ENCODE measurements around the gene WNK1. TPM values are rescaled to one million over a fixed set of nuclear protein-coding genes. Genes with fewer than 3 reads are reported as not detected.
"Not testable (repeated sequence)": the region's sequence is repeated elsewhere in the genome, so short reads cannot be mapped to it uniquely, and the experiment has no call there.

The WNK1 gene
- total RNA-seq, 1 donor from 2014 or later = 157 TPM

DNA sequence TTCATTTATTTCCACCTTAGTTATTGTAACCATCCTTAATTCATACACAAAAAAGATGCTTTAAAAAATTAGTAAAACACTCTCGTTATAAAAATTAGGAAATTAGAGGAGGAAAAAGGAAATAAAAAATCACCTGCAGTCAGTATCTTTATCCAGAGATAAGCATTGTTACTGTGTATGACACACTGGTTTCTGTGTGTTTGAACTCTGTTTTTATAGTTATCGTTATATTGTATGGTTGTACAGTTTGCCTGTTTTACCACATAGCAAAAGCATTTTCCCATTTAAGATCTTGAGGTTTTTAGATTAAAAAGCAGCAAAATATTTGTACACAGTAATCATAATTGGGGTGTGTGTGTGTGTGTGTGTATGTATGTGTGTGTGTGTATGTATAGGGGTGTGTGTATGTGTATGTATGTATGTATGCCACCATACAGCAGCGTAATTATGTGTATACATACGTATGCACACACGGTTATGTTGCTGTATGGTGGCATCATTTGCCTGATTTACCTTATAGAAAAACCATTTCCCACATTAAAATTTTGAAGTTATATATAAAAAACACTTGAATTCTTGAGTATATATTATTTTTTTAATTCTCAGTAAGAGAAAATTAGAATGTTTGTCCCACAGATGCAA lies 19.8 kb downstream of the WNK1 start:
- H3K27me3 Mint-ChIP-seq (ENCODE audit: low read depth, unreplicated experiment) = no peaks in the 10 kb centered on the region
- peaks cover 91% of the 10 kb centered on the region for H4K20me1 ChIP-seq (ENCODE audit: insufficient read depth, low read length)
- peaks cover 20% of the 10 kb centered on the region for H3K4me1 Mint-ChIP-seq (ENCODE audit: low read depth, unreplicated experiment)
- no peak overlapping the region for H3K9ac ChIP-seq (ENCODE audit: low read length)
- no peak overlapping the region for H2AFZ ChIP-seq (ENCODE audit: low read depth, low read length)
- no peaks in the 10 kb centered on the region for H3K9me3 ChIP-seq (ENCODE audit: insufficient read depth, low read depth, low read length)
- no peak overlapping the region for H3K4me3 Mint-ChIP-seq (ENCODE audit: unreplicated experiment)
- H3K27ac ChIP-seq (ENCODE audit: low read depth, low read length) = no peak overlapping the region
- no peaks in the 10 kb centered on the region for H3K4me1 ChIP-seq (ENCODE audit: insufficient read depth, low read length)
- H3K4me2 ChIP-seq (ENCODE audit: low read length) = no peak overlapping the region
- H3K4me3 ChIP-seq (ENCODE audit: insufficient read depth, low read depth, low read length) = no peak overlapping the region
- TF ChIP-seq EZH2 (IDR thresholded peaks at IDR 0.05; ENCODE audit: insufficient read depth, low read length) = no peak
- TF ChIP-seq, protein P1, sequence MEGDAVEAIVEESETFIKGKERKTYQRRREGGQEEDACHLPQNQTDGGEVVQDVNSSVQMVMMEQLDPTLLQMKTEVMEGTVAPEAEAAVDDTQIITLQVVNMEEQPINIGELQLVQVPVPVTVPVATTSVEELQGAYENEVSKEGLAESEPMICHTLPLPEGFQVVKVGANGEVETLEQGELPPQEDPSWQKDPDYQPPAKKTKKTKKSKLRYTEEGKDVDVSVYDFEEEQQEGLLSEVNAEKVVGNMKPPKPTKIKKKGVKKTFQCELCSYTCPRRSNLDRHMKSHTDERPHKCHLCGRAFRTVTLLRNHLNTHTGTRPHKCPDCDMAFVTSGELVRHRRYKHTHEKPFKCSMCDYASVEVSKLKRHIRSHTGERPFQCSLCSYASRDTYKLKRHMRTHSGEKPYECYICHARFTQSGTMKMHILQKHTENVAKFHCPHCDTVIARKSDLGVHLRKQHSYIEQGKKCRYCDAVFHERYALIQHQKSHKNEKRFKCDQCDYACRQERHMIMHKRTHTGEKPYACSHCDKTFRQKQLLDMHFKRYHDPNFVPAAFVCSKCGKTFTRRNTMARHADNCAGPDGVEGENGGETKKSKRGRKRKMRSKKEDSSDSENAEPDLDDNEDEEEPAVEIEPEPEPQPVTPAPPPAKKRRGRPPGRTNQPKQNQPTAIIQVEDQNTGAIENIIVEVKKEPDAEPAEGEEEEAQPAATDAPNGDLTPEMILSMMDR (IDR thresholded peaks at IDR 0.05; ENCODE audit: insufficient read depth, low read depth, low read length) = no peak
- no peaks in the 10 kb centered on the region for H3K9me3 Mint-ChIP-seq (ENCODE audit: unreplicated experiment)
- no peaks in the 10 kb centered on the region for H3K36me3 ChIP-seq (ENCODE audit: insufficient read depth, low read length)
- H3K27ac Mint-ChIP-seq (ENCODE audit: unreplicated experiment) = no peak overlapping the region
- H3K27me3 ChIP-seq (ENCODE audit: insufficient read depth, low read length) = no peaks in the 10 kb centered on the region
- DNase-seq (ENCODE audit: low read depth) (no peak), FAIRE-seq (no peak)
- peaks cover 3% of the 10 kb centered on the region for H3K36me3 Mint-ChIP-seq (ENCODE audit: low read depth, unreplicated experiment)
- H3K79me2 ChIP-seq (ENCODE audit: insufficient read depth, low read length) = peaks cover 98% of the 10 kb centered on the region

DNA sequence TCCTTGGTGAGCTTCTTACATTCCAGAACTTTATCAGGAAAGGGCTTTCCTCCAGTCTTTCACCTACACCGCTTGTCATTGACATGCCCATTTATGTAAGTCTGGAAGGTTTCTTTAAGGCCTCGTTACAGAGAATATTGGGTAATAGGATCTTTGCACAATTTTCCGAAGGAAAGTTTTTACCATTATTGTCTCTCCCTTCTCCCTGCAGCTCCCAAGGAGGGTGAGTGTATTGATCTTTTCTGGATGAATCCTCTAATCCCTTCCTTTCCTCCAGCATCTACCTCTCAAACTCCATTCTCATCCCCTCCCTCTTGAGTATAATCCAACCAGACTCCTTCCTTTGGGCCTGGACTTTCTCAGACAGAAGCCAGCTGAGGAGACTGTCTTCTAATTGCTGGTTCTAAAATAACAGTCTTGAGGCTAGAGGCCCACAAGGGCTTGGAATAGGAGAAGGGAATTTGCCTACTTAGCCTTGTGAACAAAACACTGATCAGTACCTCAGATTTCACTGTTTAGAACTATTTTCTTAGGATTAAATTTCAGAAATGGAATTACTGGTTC lies 21.8 kb downstream of the WNK1 start:
- Mint-ChIP-seq H3K27me3 (ENCODE audit: low read depth, unreplicated experiment) (no peaks in the 10 kb centered on the region), H3K4me1 (ENCODE audit: low read depth, unreplicated experiment) (peaks cover 23% of the 10 kb centered on the region), H3K36me3 (ENCODE audit: low read depth, unreplicated experiment) (peaks cover 3% of the 10 kb centered on the region), H3K9me3 (ENCODE audit: unreplicated experiment) (no peaks in the 10 kb centered on the region), H3K27ac (ENCODE audit: unreplicated experiment) (peak overlapping the region; percentile 59), H3K4me3 (ENCODE audit: unreplicated experiment) (no peak overlapping the region)
- FAIRE-seq = no peak
- Histone ChIP-seq H2AFZ (ENCODE audit: low read depth, low read length) (no peak overlapping the region), H3K36me3 (ENCODE audit: insufficient read depth, low read length) (no peaks in the 10 kb centered on the region), H3K79me2 (ENCODE audit: insufficient read depth, low read length) (peaks cover 99% of the 10 kb centered on the region), H4K20me1 (ENCODE audit: insufficient read depth, low read length) (peaks cover 89% of the 10 kb centered on the region), H3K4me1 (ENCODE audit: insufficient read depth, low read length) (peaks cover under 1% of the 10 kb centered on the region), H3K4me2 (ENCODE audit: low read length) (no peak overlapping the region), H3K9ac (ENCODE audit: low read length) (no peak overlapping the region), H3K4me3 (ENCODE audit: insufficient read depth, low read depth, low read length) (no peak overlapping the region), H3K9me3 (ENCODE audit: insufficient read depth, low read depth, low read length) (no peaks in the 10 kb centered on the region), H3K27me3 (ENCODE audit: insufficient read depth, low read length) (no peaks in the 10 kb centered on the region), H3K27ac (ENCODE audit: low read depth, low read length) (no peak overlapping the region)
- TF ChIP-seq EZH2 (IDR thresholded peaks at IDR 0.05; ENCODE audit: insufficient read depth, low read length) = no peak
- TF ChIP-seq, protein P1 (IDR thresholded peaks at IDR 0.05; ENCODE audit: insufficient read depth, low read depth, low read length) = no peak
- no peak for DNase-seq (ENCODE audit: low read depth)

DNA sequence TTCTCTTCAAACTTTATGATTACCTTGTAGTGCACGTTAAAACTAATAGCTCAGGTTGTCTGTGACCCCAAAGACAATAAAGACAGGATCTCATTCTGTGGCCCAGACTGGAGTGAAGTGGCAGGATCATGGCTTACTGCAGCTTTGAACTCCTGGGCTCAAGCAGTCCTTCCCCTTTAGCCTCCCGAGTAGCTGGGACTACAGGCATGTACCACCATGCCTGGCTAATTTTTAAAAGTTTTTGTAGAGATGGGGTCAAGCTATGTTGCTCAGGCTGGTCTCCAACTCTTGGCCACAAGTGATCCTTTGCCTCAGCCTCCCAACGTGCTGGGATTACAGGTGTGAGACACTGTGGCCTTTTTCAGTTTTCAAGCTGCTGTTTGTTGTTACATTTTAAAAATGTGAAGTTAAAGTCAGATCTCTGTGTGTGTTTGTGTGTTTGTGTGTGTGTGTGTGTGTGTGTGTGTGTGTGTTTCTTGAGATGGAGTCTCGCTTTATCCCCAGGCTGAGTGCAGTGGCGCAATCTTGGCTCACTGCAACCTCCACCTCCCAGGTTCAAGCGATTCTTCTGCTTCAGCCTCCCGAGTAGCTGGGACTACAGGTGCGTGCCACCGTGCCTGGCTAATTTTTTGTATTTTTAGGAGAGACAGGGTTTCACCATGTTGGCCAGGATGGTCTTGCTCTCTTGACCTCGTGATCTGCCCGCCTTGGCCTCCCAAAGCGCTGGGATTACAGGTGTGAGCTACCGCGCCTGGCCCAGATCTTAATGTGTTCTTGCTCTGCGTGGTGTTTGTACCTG lies 23.8 kb downstream of the WNK1 start:
- DNase-seq (ENCODE audit: low read depth); H3K36me3 ChIP-seq (ENCODE audit: insufficient read depth, low read length); H3K27ac Mint-ChIP-seq (ENCODE audit: unreplicated experiment): not testable (repeated sequence)

DNA sequence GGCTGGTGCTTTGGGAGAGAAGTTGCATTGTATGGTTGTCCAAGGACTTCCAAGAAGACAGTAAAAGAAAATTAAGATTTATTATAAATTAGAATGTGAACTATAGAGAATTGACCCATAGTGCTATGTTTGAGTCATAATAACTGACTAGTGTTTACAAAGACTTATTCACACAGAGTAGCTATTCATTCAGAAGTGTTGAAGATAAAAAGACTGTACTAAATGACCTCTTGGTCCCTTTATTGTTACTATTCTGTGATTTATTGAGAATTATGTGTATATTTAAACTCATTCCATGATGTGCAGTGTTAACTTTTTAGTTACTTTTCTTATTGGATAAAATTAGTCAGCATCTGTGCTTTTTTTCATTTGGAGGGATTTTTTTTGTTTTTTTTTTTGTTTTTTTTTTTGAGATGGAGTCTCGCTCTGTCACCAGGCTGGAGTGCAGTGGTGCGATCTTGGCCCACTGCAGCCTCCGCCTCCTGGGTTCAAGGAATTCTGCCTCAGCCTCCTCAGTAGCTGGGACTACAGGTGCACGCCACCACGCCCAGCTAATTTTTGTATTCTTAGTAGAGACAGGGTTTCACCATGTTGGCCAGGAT lies 24.5 kb downstream of the WNK1 start:
- not testable (repeated sequence) for H3K4me3 ChIP-seq (ENCODE audit: insufficient read depth, low read depth, low read length); H3K27ac Mint-ChIP-seq (ENCODE audit: unreplicated experiment); H3K27ac ChIP-seq (ENCODE audit: low read depth, low read length); H3K36me3 Mint-ChIP-seq (ENCODE audit: low read depth, unreplicated experiment); H3K4me2 ChIP-seq (ENCODE audit: low read length); H3K9me3 Mint-ChIP-seq (ENCODE audit: unreplicated experiment); H3K9me3 ChIP-seq (ENCODE audit: insufficient read depth, low read depth, low read length); H2AFZ ChIP-seq (ENCODE audit: low read depth, low read length); H3K4me3 Mint-ChIP-seq (ENCODE audit: unreplicated experiment); H3K9ac ChIP-seq (ENCODE audit: low read length); H3K27me3 ChIP-seq (ENCODE audit: insufficient read depth, low read length); DNase-seq (ENCODE audit: low read depth); H3K36me3 ChIP-seq (ENCODE audit: insufficient read depth, low read length); H3K27me3 Mint-ChIP-seq (ENCODE audit: low read depth, unreplicated experiment)
- peaks cover 43% of the 10 kb centered on the region for H3K4me1 Mint-ChIP-seq (ENCODE audit: low read depth, unreplicated experiment)
- H3K4me1 ChIP-seq (ENCODE audit: insufficient read depth, low read length) = peaks cover 20% of the 10 kb centered on the region
- peaks cover 98% of the 10 kb centered on the region for H3K79me2 ChIP-seq (ENCODE audit: insufficient read depth, low read length)
- FAIRE-seq = peak; percentile 68
- H4K20me1 ChIP-seq (ENCODE audit: insufficient read depth, low read length) = peaks cover 84% of the 10 kb centered on the region

More for the DNA sequence above, 23.8 kb downstream of the WNK1 start:
- not testable (repeated sequence) for H2AFZ ChIP-seq (ENCODE audit: low read depth, low read length); H3K4me2 ChIP-seq (ENCODE audit: low read length); H3K4me3 Mint-ChIP-seq (ENCODE audit: unreplicated experiment); H3K9me3 ChIP-seq (ENCODE audit: insufficient read depth, low read depth, low read length); H3K27ac ChIP-seq (ENCODE audit: low read depth, low read length); H3K27me3 ChIP-seq (ENCODE audit: insufficient read depth, low read length); H3K4me3 ChIP-seq (ENCODE audit: insufficient read depth, low read depth, low read length); H3K9me3 Mint-ChIP-seq (ENCODE audit: unreplicated experiment); H3K27me3 Mint-ChIP-seq (ENCODE audit: low read depth, unreplicated experiment); H3K9ac ChIP-seq (ENCODE audit: low read length); FAIRE-seq; H3K36me3 Mint-ChIP-seq (ENCODE audit: low read depth, unreplicated experiment)
- H4K20me1 ChIP-seq (ENCODE audit: insufficient read depth, low read length) = peaks cover 89% of the 10 kb centered on the region
- H3K4me1 ChIP-seq (ENCODE audit: insufficient read depth, low read length) = peaks cover 20% of the 10 kb centered on the region
- peaks cover 98% of the 10 kb centered on the region for H3K79me2 ChIP-seq (ENCODE audit: insufficient read depth, low read length)
- H3K4me1 Mint-ChIP-seq (ENCODE audit: low read depth, unreplicated experiment) = peaks cover 39% of the 10 kb centered on the region

Data from astrocyte (in vitro differentiated cells and primary cell).